ENCODE measurements around the gene SPATA18.

SPATA18 gene, protein sequence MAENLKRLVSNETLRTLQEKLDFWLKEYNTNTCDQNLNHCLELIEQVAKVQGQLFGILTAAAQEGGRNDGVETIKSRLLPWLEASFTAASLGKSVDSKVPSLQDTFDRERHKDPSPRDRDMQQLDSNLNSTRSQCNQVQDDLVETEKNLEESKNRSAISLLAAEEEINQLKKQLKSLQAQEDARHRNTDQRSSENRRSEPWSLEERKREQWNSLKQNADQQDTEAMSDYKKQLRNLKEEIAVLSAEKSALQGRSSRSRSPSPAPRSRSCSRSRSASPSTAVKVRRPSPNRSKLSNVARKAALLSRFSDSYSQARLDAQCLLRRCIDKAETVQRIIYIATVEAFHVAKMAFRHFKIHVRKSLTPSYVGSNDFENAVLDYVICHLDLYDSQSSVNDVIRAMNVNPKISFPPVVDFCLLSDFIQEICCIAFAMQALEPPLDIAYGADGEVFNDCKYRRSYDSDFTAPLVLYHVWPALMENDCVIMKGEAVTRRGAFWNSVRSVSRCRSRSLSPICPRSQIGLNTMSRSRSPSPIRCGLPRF
- total RNA-seq, result 0 to 0.17 (median 0) reads per million in 3 donors

DNA sequence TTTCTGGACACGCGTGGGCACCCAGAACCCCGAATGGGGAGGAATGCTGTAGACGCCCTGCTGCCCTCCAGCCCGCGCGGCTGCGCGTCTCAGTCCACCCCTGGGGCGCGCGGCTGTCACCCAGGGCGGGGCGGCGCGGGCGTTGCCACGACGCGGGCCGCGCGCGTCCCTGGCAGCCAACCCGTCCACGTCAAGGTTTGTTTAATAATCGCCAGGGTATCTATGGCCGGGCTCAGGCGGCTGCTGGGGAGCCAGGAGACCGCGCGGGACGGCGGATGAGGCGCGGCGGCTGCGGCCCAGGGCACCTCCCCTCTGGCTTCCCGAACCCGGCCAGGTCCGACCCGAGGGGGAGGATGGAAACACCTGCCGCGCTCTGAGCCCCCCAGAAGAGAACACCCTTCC, at the start of gene SPATA18:
SPATA18 (plus strand) TSS at position 92 of the 402 bp plus-strand sequence. CDS start 401 bp downstream, outside the sequence.
- Histone ChIP-seq H3K36me3 (ENCODE audit: control insufficient read depth, insufficient read depth, low read length) (no peaks in the 10 kb centered on the region), H3K27ac (ENCODE audit: insufficient read depth, low read length, poor library complexity, severe bottlenecking) (no peak within 1 kb of the TSS), H3K27me3 (replicated peaks; ENCODE audit: control insufficient read depth, insufficient read depth, low read length, poor library complexity, severe bottlenecking) (peaks cover 3% of the 10 kb centered on the region), H3K9me3 (ENCODE audit: control insufficient read depth, low read length) (no peaks in the 10 kb centered on the region), H3K4me3 (ENCODE audit: insufficient read depth, low read depth, low read length, poor library complexity, severe bottlenecking) (peak within 1 kb of the TSS; percentile 35), H3K4me1 (ENCODE audit: control insufficient read depth, insufficient read depth, low read length, poor library complexity, severe bottlenecking) (peaks cover 12% of the 10 kb centered on the region)
- DNase-seq, result no peak

DNA sequence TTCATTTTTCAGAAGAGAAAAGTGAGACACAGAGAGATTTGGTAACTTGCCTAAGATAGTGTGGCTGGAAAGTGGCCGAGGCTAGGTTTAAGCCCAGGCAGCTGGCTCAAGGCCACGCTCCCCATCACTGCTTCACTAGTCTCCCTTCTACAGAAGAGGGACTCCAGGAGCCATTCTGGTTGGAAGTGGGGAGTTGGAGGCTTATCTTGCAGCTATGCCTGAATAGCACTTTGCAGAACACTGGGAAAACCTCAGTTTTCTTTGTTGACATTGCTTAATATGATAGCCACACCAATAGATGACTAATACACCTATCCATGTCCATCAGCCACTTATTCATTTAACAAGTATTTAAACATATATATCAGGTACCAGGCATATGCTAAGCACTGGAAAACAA, 49.5 kb upstream of the SPATA18 start:
- no peaks in the 10 kb centered on the region for H3K36me3 ChIP-seq (ENCODE audit: control insufficient read depth, insufficient read depth, low read length)
- no peak for DNase-seq

DNA sequence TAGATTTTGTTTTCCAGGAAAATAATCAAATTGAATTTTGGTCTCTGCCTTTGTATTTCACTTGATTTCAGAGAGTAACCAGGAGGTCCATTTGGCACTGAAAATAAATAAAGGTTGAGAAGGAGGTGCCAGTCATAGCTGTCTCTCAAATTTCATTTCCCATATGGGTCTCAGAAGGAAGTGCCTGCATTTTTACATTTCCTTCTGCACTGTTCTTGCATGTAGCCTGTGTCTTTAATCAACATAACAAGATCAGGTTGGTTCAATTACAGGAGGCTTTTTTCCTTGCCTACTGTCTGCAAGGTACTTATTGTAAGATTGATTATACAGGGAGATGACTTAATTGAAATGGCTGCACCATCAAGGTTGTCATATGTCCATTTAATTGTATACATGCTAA, 46.7 kb upstream of the SPATA18 start:
- DNase-seq, result no peak
- H3K4me1 ChIP-seq (ENCODE audit: control insufficient read depth, insufficient read depth, low read length, poor library complexity, severe bottlenecking), result no peaks in the 10 kb centered on the region
- H3K9me3 ChIP-seq (ENCODE audit: control insufficient read depth, low read length), result no peaks in the 10 kb centered on the region
- H3K4me3 ChIP-seq (ENCODE audit: insufficient read depth, low read depth, low read length, poor library complexity, severe bottlenecking), result no peak overlapping the region
- H3K27ac ChIP-seq (ENCODE audit: insufficient read depth, low read length, poor library complexity, severe bottlenecking), result no peak overlapping the region
- H3K36me3 ChIP-seq (ENCODE audit: control insufficient read depth, insufficient read depth, low read length), result no peaks in the 10 kb centered on the region
- H3K27me3 ChIP-seq (replicated peaks; ENCODE audit: control insufficient read depth, insufficient read depth, low read length, poor library complexity, severe bottlenecking), result no peaks in the 10 kb centered on the region

More for the DNA sequence above, 49.5 kb upstream of the SPATA18 start:
- Histone ChIP-seq H3K4me3 (ENCODE audit: insufficient read depth, low read depth, low read length, poor library complexity, severe bottlenecking) (no peak overlapping the region), H3K9me3 (ENCODE audit: control insufficient read depth, low read length) (no peaks in the 10 kb centered on the region), H3K4me1 (ENCODE audit: control insufficient read depth, insufficient read depth, low read length, poor library complexity, severe bottlenecking) (no peaks in the 10 kb centered on the region), H3K27me3 (replicated peaks; ENCODE audit: control insufficient read depth, insufficient read depth, low read length, poor library complexity, severe bottlenecking) (no peaks in the 10 kb centered on the region), H3K27ac (ENCODE audit: insufficient read depth, low read length, poor library complexity, severe bottlenecking) (no peak overlapping the region)

DNA sequence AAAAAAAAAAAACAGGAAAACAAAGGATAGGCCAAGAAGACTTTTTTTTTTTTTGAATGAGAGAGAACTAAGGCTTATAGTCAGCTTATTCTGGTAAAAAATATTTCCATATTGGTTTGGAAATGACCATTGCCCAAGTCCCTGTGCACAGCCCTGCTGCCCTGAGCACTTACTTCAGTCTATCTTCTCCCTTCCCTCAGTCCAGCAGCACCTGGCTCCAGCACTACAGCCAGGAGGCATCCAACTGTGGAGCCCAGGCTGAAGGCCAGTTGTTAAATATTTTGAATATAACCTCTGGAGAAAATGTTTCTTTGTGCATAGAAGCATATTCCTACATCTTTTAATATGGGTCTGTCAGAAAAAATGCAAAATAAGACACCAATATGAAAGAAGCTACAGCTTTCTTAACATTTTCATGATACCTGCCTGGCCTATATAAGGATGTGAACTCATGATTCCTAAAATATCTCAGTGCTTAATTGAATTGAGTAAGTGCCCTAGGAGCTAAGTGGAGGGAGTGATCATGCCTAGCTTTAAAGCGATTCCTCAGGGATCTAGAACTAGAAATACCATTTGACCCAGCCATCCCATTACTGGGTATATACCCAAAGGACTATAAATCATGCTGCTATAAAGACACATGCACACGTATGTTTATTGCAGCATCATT, 45.4 kb upstream of the SPATA18 start:
- no peak overlapping the region for H3K4me3 ChIP-seq (ENCODE audit: insufficient read depth, low read depth, low read length, poor library complexity, severe bottlenecking)

DNA sequence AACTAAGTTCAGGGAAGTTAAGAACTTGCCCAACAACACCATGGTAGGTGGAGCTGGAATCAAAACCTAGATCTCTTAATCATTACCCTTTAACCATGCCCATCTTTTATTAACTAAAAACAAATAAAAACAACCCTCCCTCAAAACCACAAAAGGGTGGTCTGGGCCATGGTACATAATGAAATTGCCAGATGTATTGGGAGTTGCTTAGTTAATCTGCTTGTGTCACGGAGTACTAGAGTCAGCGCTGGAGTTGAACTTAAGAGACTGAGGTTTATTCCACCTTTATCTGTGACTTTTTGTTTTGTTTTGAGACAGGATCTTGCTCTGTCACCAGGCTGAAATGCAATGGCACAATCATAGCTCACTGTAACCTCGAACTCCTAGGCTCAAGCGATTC, 44.2 kb upstream of the SPATA18 start:
- no peaks in the 10 kb centered on the region for H3K36me3 ChIP-seq (ENCODE audit: control insufficient read depth, insufficient read depth, low read length)
- H3K9me3 ChIP-seq (ENCODE audit: control insufficient read depth, low read length), result no peaks in the 10 kb centered on the region
- no peaks in the 10 kb centered on the region for H3K4me1 ChIP-seq (ENCODE audit: control insufficient read depth, insufficient read depth, low read length, poor library complexity, severe bottlenecking)
- no peak overlapping the region for H3K4me3 ChIP-seq (ENCODE audit: insufficient read depth, low read depth, low read length, poor library complexity, severe bottlenecking)
- DNase-seq, result no peak
- H3K27ac ChIP-seq (ENCODE audit: insufficient read depth, low read length, poor library complexity, severe bottlenecking), result no peak overlapping the region
- no peaks in the 10 kb centered on the region for H3K27me3 ChIP-seq (replicated peaks; ENCODE audit: control insufficient read depth, insufficient read depth, low read length, poor library complexity, severe bottlenecking)

More for the DNA sequence above, 45.4 kb upstream of the SPATA18 start:
- Histone ChIP-seq H3K36me3 (ENCODE audit: control insufficient read depth, insufficient read depth, low read length) (no peaks in the 10 kb centered on the region), H3K9me3 (ENCODE audit: control insufficient read depth, low read length) (no peaks in the 10 kb centered on the region), H3K27ac (ENCODE audit: insufficient read depth, low read length, poor library complexity, severe bottlenecking) (no peak overlapping the region), H3K27me3 (replicated peaks; ENCODE audit: control insufficient read depth, insufficient read depth, low read length, poor library complexity, severe bottlenecking) (no peaks in the 10 kb centered on the region), H3K4me1 (ENCODE audit: control insufficient read depth, insufficient read depth, low read length, poor library complexity, severe bottlenecking) (no peaks in the 10 kb centered on the region)
- no peak for DNase-seq

DNA sequence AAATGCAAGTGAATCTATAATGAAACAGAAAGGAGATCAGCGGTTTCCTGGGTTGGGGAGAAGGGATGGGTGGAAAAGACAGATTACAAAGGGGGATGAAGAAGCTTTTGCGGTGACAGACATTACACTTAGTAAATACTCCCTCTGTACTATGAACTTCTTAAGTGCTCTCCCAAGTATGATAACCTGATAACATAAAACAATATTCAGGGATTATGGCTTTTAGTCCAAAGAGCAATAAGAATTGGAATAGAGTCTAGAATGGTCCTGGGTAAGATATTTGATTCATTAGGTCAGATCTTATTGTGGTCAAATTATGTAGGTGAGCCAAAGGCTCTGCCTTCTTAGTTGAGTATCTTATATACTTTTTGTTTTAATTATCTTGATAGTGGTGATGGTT, 40.1 kb upstream of the SPATA18 start:
- H3K27me3 ChIP-seq (replicated peaks; ENCODE audit: control insufficient read depth, insufficient read depth, low read length, poor library complexity, severe bottlenecking), result no peaks in the 10 kb centered on the region
- no peak overlapping the region for H3K4me3 ChIP-seq (ENCODE audit: insufficient read depth, low read depth, low read length, poor library complexity, severe bottlenecking)
- DNase-seq, result no peak

DNA sequence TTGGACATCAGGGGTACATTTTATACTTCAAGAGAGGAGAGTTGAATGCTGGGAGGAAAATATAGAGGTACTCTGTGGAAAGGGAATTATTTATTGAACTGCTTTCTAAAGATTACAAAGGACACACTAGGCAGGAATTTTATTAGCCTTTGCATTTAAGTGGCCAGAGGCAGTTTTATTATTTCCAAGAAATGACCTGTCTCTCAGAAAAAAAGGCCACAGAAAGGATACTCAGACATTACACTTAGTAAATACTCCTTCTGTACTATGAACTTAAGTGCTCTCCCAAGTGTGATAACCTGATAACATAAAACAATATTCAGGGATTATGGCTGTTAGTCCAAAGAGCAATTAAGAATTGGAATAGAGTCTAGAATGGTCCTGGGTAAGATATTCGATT, 38.5 kb upstream of the SPATA18 start:
- no peaks in the 10 kb centered on the region for H3K36me3 ChIP-seq (ENCODE audit: control insufficient read depth, insufficient read depth, low read length)
- H3K4me1 ChIP-seq (ENCODE audit: control insufficient read depth, insufficient read depth, low read length, poor library complexity, severe bottlenecking), result no peaks in the 10 kb centered on the region
- DNase-seq, result no peak
- no peak overlapping the region for H3K4me3 ChIP-seq (ENCODE audit: insufficient read depth, low read depth, low read length, poor library complexity, severe bottlenecking)
- no peaks in the 10 kb centered on the region for H3K9me3 ChIP-seq (ENCODE audit: control insufficient read depth, low read length)
- no peak overlapping the region for H3K27ac ChIP-seq (ENCODE audit: insufficient read depth, low read length, poor library complexity, severe bottlenecking)
- no peaks in the 10 kb centered on the region for H3K27me3 ChIP-seq (replicated peaks; ENCODE audit: control insufficient read depth, insufficient read depth, low read length, poor library complexity, severe bottlenecking)

More for the DNA sequence above, 40.1 kb upstream of the SPATA18 start:
- Histone ChIP-seq H3K4me1 (ENCODE audit: control insufficient read depth, insufficient read depth, low read length, poor library complexity, severe bottlenecking) (no peaks in the 10 kb centered on the region), H3K9me3 (ENCODE audit: control insufficient read depth, low read length) (no peaks in the 10 kb centered on the region), H3K36me3 (ENCODE audit: control insufficient read depth, insufficient read depth, low read length) (no peaks in the 10 kb centered on the region), H3K27ac (ENCODE audit: insufficient read depth, low read length, poor library complexity, severe bottlenecking) (no peak overlapping the region)

DNA sequence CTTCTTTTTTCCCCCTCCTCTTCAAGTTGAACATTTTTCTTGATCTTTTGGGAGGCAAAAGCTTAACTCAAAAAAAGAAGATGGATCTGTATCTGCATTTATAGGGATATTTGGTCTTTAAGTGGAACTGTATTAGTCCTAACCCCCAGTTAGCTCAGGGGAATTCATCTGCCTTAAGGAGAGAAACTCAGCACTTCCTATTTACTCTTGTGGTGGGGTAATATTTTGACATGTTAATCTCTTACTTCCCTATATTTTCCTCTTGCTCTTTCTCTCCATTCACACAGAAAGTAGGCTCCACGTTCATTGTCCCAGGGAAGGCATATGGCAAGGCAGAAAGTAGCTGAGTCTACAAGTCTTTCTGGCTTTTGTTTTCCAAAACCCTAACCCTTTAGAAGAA, 36.2 kb upstream of the SPATA18 start:
- DNase-seq, result no peak
- H3K9me3 ChIP-seq (ENCODE audit: control insufficient read depth, low read length), result no peaks in the 10 kb centered on the region
- H3K36me3 ChIP-seq (ENCODE audit: control insufficient read depth, insufficient read depth, low read length), result no peaks in the 10 kb centered on the region
- H3K4me1 ChIP-seq (ENCODE audit: control insufficient read depth, insufficient read depth, low read length, poor library complexity, severe bottlenecking), result no peaks in the 10 kb centered on the region
- H3K27ac ChIP-seq (ENCODE audit: insufficient read depth, low read length, poor library complexity, severe bottlenecking), result no peak overlapping the region
- no peak overlapping the region for H3K4me3 ChIP-seq (ENCODE audit: insufficient read depth, low read depth, low read length, poor library complexity, severe bottlenecking)
- no peaks in the 10 kb centered on the region for H3K27me3 ChIP-seq (replicated peaks; ENCODE audit: control insufficient read depth, insufficient read depth, low read length, poor library complexity, severe bottlenecking)

DNA sequence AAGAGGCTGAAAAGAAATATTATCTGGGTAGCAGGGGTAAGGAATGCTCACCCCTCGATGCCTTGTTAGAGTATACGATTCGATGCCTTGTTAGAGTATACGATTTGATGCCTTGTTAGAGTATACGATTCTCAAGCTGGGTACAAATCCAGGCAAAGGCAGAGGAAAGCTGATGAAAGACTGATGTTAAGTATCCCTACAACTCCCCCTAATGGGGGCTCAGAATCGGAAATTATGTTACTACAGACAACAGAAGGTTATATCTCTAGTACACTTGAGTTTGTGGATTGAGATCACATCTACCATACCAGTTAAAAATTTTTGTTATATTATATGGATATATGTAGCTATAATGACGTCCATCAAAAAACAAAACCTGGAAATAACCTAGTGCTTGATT, 35.7 kb upstream of the SPATA18 start:
- Histone ChIP-seq H3K36me3 (ENCODE audit: control insufficient read depth, insufficient read depth, low read length) (no peaks in the 10 kb centered on the region), H3K4me1 (ENCODE audit: control insufficient read depth, insufficient read depth, low read length, poor library complexity, severe bottlenecking) (no peaks in the 10 kb centered on the region), H3K27ac (ENCODE audit: insufficient read depth, low read length, poor library complexity, severe bottlenecking) (no peak overlapping the region), H3K4me3 (ENCODE audit: insufficient read depth, low read depth, low read length, poor library complexity, severe bottlenecking) (no peak overlapping the region), H3K27me3 (replicated peaks; ENCODE audit: control insufficient read depth, insufficient read depth, low read length, poor library complexity, severe bottlenecking) (no peaks in the 10 kb centered on the region), H3K9me3 (ENCODE audit: control insufficient read depth, low read length) (no peaks in the 10 kb centered on the region)
- DNase-seq, result no peak

DNA sequence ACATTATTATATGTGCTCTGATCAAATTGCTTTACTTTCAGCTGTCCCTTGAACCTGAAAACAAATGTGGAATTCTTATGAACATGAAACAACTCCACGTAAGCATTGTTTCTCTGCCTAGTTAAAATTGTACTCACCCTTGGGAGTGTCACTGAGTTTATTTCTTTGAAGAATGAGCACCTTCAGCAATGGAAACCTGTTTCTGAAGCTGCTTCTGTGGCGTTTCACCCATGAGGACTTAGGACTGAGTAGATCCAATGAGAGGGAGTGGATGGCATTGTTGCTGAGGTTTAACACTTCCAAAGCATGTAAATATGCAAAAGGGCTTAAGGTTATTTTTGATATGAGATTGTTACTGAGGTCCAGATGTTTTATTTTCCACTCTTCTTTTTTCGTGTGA, 34.1 kb upstream of the SPATA18 start:
- Histone ChIP-seq H3K27ac (ENCODE audit: insufficient read depth, low read length, poor library complexity, severe bottlenecking) (no peak overlapping the region), H3K36me3 (ENCODE audit: control insufficient read depth, insufficient read depth, low read length) (no peaks in the 10 kb centered on the region), H3K4me1 (ENCODE audit: control insufficient read depth, insufficient read depth, low read length, poor library complexity, severe bottlenecking) (no peaks in the 10 kb centered on the region), H3K4me3 (ENCODE audit: insufficient read depth, low read depth, low read length, poor library complexity, severe bottlenecking) (no peak overlapping the region), H3K9me3 (ENCODE audit: control insufficient read depth, low read length) (no peaks in the 10 kb centered on the region), H3K27me3 (replicated peaks; ENCODE audit: control insufficient read depth, insufficient read depth, low read length, poor library complexity, severe bottlenecking) (no peaks in the 10 kb centered on the region)
- DNase-seq, result no peak

Data from effector memory CD4-positive, alpha-beta T cell (primary cell).